GM23338 (cell line): Measurements from ENCODE around the gene SOX10. TPM values are rescaled to one million over a fixed set of nuclear protein-coding genes. Genes with fewer than 3 reads are reported as not detected.

Source experiments
- ATAC-seq: fragments of 200-7000 bp; cut with Tn5 transposase; 3 replicates; pipeline ENCODE4 v1.9.1; 2020
- DNase-seq: peaks from one replicate; pipeline ENCODE4 v3.0.0-alpha.2; 2015; ENCODE audit warnings: low spot score
- H2AFZ ChIP-seq: fragments of 200-600 bp; sonication (generic); 2 replicates; pipeline ENCODE4 v1.8.0; 2016; ENCODE audit warnings: antibody characterized with exemption, mild to moderate bottlenecking, moderate library complexity
- H3F3A ChIP-seq: fragments of 200-600 bp; sonication (generic); replicated peaks from 2 replicates; pipeline ENCODE4 v1.8.0; 2017; ENCODE audit warnings: antibody characterized with exemption, mixed run types, low read depth
- H3K27ac ChIP-seq: fragments of 200-600 bp; sonication (generic); 2 replicates; pipeline ENCODE4 v1.6.1; 2016; ENCODE audit warnings: low read depth
- H3K27me3 ChIP-seq: fragments of 200-600 bp; sonication (generic); 2 replicates; pipeline ENCODE4 v1.8.0; 2016; ENCODE audit warnings: mild to moderate bottlenecking, mixed run types, moderate library complexity; ENCODE audit not compliant: insufficient read depth
- H3K36me3 ChIP-seq: fragments of 200-600 bp; sonication (generic); 2 replicates; pipeline ENCODE4 v1.8.0; 2016; ENCODE audit warnings: mild to moderate bottlenecking; ENCODE audit not compliant: insufficient read depth
- H3K4me1 ChIP-seq: fragments of 200-600 bp; sonication (generic); 2 replicates; pipeline ENCODE4 v1.8.0; 2016; ENCODE audit warnings: mild to moderate bottlenecking, moderate library complexity; ENCODE audit not compliant: insufficient read depth
- H3K4me2 ChIP-seq: fragments of 200-600 bp; sonication (generic); 2 replicates; pipeline ENCODE4 v1.7.1; 2017; ENCODE audit warnings: mixed run types
- H3K4me3 ChIP-seq: fragments of 200-600 bp; sonication (generic); 2 replicates; pipeline ENCODE4 v1.6.1; 2016; ENCODE audit warnings: mixed run types
- H3K79me2 ChIP-seq: fragments of 200-600 bp; sonication (generic); replicated peaks from 2 replicates; pipeline ENCODE4 v1.8.0; 2017; ENCODE audit warnings: mild to moderate bottlenecking; ENCODE audit not compliant: insufficient read depth
- H3K9me2 ChIP-seq: fragments of 200-600 bp; sonication (generic); 2 replicates; pipeline ENCODE4 v1.8.0; 2017; ENCODE audit not compliant: insufficient read depth
- H4K20me1 ChIP-seq: fragments of 200-600 bp; sonication (generic); replicated peaks from 2 replicates; pipeline ENCODE4 v1.8.0; 2017; ENCODE audit warnings: mild to moderate bottlenecking; ENCODE audit not compliant: insufficient read depth
- H3K27ac Mint-ChIP-seq: 2 replicates; pipeline ENCODE4 v1.8.0; 2020; ENCODE audit warnings: inconsistent platforms, mild to moderate bottlenecking, moderate library complexity, mixed read lengths
- H3K27me3 Mint-ChIP-seq: 3 replicates; pipeline ENCODE4 v1.8.0; 2022; ENCODE audit warnings: low read depth, mild to moderate bottlenecking, moderate library complexity, mixed read lengths, inconsistent platforms; ENCODE audit not compliant: insufficient read depth, poor library complexity
- H3K36me3 Mint-ChIP-seq: 3 replicates; pipeline ENCODE4 v1.8.0; 2021; ENCODE audit warnings: low read depth, mild to moderate bottlenecking, inconsistent platforms, moderate library complexity, mixed read lengths
- H3K4me1 Mint-ChIP-seq: 3 replicates; pipeline ENCODE4 v1.8.0; 2020; ENCODE audit warnings: mild to moderate bottlenecking, inconsistent platforms, mixed read lengths
- H3K4me3 Mint-ChIP-seq: 3 replicates; pipeline ENCODE4 v1.8.0; 2021; ENCODE audit warnings: moderate library complexity, mild to moderate bottlenecking, inconsistent platforms, mixed read lengths
- H3K9me3 Mint-ChIP-seq: 3 replicates; pipeline ENCODE4 v1.8.0; 2020; ENCODE audit warnings: moderate library complexity, mild to moderate bottlenecking, inconsistent platforms, mixed read lengths
- CTCF ChIP-seq, 2 experiments: fragments of 200-600 bp in 1 of 2; sonication (generic) in 1 of 2; conservative IDR thresholded peaks; 2 replicates each; pipeline versions ENCODE4 v1.5.1 to v1.6.1; 2016 to 2017; ENCODE audit warnings: antibody characterized with exemption in 2 of 2, low read depth in 2 of 2, mild to moderate bottlenecking in 2 of 2, moderate library complexity in 1 of 2
- ETS1 ChIP-seq: IDR thresholded peaks from 2 replicates; pipeline ENCODE4 v1.6.1; 2016; ENCODE audit warnings: antibody characterized with exemption
- EZH2 ChIP-seq: fragments of 200-600 bp; sonication (generic); IDR thresholded peaks from one replicate; pipeline ENCODE4 v1.8.0; 2017; ENCODE audit warnings: antibody characterized with exemption, mild to moderate bottlenecking, low read depth; ENCODE audit not compliant: unreplicated experiment
- EZH2phosphoT487 ChIP-seq: fragments of 200-600 bp; sonication (generic); IDR thresholded peaks from one replicate; pipeline ENCODE4 v1.8.1; 2018; ENCODE audit warnings: antibody characterized with exemption; ENCODE audit not compliant: unreplicated experiment
- JUNB ChIP-seq: IDR thresholded peaks from one replicate; pipeline ENCODE4 v1.6.1; 2016; ENCODE audit warnings: antibody characterized with exemption; ENCODE audit not compliant: unreplicated experiment
- NANOG ChIP-seq: IDR thresholded peaks from 2 replicates; pipeline ENCODE4 v1.6.1; 2016; ENCODE audit warnings: antibody characterized with exemption, borderline replicate concordance
- POLR2AphosphoS5 ChIP-seq: IDR thresholded peaks from 2 replicates; pipeline ENCODE4 v1.6.1; 2016; ENCODE audit warnings: antibody characterized with exemption, low read depth
- REST ChIP-seq: IDR thresholded peaks from one replicate; pipeline ENCODE4 v1.6.1; 2018; ENCODE audit warnings: antibody characterized with exemption; ENCODE audit not compliant: unreplicated experiment
- STAT1 ChIP-seq: IDR thresholded peaks from one replicate; pipeline ENCODE4 v1.6.1; 2016; ENCODE audit warnings: antibody characterized with exemption; ENCODE audit not compliant: unreplicated experiment
- ZNF114 ChIP-seq: fragments of 250-450 bp; sonication (Bioruptor Pico); IDR thresholded peaks from 2 replicates; pipeline ENCODE4 v1.5.0; 2020; ENCODE audit warnings: mild to moderate bottlenecking, moderate library complexity
- ZNF331 ChIP-seq: fragments of 250-450 bp; sonication (Bioruptor Pico); IDR thresholded peaks from 2 replicates; pipeline ENCODE4 v1.5.0; 2020; ENCODE audit warnings: low read depth, mild to moderate bottlenecking, moderate library complexity
- ZNF462 ChIP-seq: fragments of 250-450 bp; sonication (Bioruptor Pico); IDR thresholded peaks from 2 replicates; pipeline ENCODE4 v1.5.0; 2020; ENCODE audit warnings: mild to moderate bottlenecking, moderate library complexity
- polyA plus RNA-seq: library from polyadenylated mRNA; unstranded; fragments of >200 nt; fragmentation: Nextera tagmentation; extraction: Ambion mirVana; gene quantifications from 2 replicates; pipeline ENCODE4 v1.2.1, GENCODE V29; 2016
- total RNA-seq: library from RNA; depleted of rRNA; stranded (reverse); fragments of >200 nt; shearing (Covaris generic); gene quantifications from 2 replicates; pipeline ENCODE4 v1.2.3, GENCODE V29; 2014

The SOX10 gene
- total and polyA plus RNA-seq, 2 experiments from 2014 or later: 1.1 to 2.1 TPM

GRCh38 chr22:38029901-38030300 is 45.5 kb upstream of the SOX10 start (continued):
- TF ChIP-seq ZNF462 (CRISPR knock-in tag) (no peak), POLR2AphosphoS5 (no peak)

GRCh38 chr22:38029370-38029769 is 45.0 kb upstream of the SOX10 start:
- no peaks in the 10 kb centered on the region for H3F3A ChIP-seq
- no peak overlapping the region for H3K4me3 ChIP-seq
- Mint-ChIP-seq H3K4me1 (peaks cover 21% of the 10 kb centered on the region), H3K36me3 (no peaks in the 10 kb centered on the region), H3K4me3 (no peak overlapping the region), H3K27me3 (peaks cover 27% of the 10 kb centered on the region), H3K27ac (no peak overlapping the region), H3K9me3 (no peaks in the 10 kb centered on the region)
- H2AFZ ChIP-seq: no peak overlapping the region
- no peak overlapping the region for H3K27ac ChIP-seq
- DNase-seq (no peak), ATAC-seq (no peak)
- no peaks in the 10 kb centered on the region for H4K20me1 ChIP-seq
- no peaks in the 10 kb centered on the region for H3K27me3 ChIP-seq
- H3K4me2 ChIP-seq: no peak overlapping the region
- H3K79me2 ChIP-seq: no peaks in the 10 kb centered on the region
- H3K36me3 ChIP-seq: no peaks in the 10 kb centered on the region
- H3K9me2 ChIP-seq: no peaks in the 10 kb centered on the region
- H3K4me1 ChIP-seq: peaks cover 11% of the 10 kb centered on the region; the same call in 1 of the 2 replicates
- no peak for TF ChIP-seq REST
- no peak for TF ChIP-seq JUNB
- no peak for TF ChIP-seq EZH2
- no peak for TF ChIP-seq ETS1
- no peak for TF ChIP-seq NANOG
- TF ChIP-seq CTCF (conservative IDR thresholded peaks at IDR 0.05; ENCODE audit: low read depth in 2 of 2): no peak
- TF ChIP-seq EZH2phosphoT487: no peak
- no peak for TF ChIP-seq STAT1
- no peak for TF ChIP-seq ZNF114
- no peak for TF ChIP-seq ZNF331 (CRISPR knock-in tag)
- TF ChIP-seq POLR2AphosphoS5: no peak
